Measurements from ENCODE around the gene MAP1LC3C.

DNA sequence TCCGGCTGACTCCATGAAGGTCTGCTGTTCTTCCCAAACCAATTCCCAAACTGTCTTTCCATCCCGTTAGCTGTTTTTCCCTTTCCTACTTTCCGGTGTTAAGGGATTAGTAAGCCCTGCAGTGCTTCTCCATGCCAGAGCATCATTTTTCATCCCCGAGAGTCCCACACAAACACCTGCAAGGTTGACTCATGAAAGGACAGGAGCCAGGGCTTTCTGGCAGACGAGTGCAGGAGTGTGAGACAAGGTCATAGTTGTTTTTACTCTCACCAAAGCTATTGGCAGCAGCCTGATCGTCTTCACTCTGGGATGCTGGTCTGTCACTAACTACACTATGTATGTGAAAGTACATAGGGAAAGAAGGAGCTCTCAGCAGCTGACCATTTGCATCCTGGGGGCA, 51.5 kb downstream of the MAP1LC3C start:
- TF ChIP-seq EZH2 (IDR thresholded peaks at IDR 0.05; ENCODE audit: insufficient read depth, poor library complexity, severe bottlenecking): no peak
- no peak for TF ChIP-seq EZH2phosphoT487 (IDR thresholded peaks at IDR 0.05; ENCODE audit: insufficient read depth, low read depth)
